T-helper 9 cell (primary cell): ENCODE results near the gene WDFY1.
A peak's percentile ranks its signal among the peaks of the same experiment; 100 is the strongest.
"Not testable (repeated sequence)": the region's sequence is repeated elsewhere in the genome, so short reads cannot be mapped to it uniquely, and the experiment has no call there.

Experiments used
- DNase-seq: peaks from one replicate; pipeline ENCODE4 v3.0.0-alpha.2; 2020

The WDFY1 gene

DNA sequence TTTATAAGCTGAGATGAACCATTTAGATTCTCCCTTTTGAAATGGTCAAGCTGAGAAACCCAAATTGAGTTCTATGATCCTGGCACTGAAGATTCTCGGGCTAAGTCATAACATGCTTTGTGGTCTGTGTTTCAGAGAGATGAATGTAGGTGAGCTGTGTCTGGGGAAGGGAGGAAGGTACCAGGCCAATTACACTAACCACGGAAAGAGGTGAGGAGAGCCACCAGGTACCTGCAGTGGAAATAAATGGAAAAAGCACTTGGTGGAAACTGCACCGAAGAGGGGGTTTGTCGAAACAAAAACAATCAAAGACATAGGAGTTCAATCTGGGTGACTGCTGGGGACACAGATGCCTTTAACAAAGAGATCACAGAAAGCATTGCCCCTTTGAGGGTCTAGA lies 11.2 kb upstream of the WDFY1 start:
- no peak for DNase-seq

DNA sequence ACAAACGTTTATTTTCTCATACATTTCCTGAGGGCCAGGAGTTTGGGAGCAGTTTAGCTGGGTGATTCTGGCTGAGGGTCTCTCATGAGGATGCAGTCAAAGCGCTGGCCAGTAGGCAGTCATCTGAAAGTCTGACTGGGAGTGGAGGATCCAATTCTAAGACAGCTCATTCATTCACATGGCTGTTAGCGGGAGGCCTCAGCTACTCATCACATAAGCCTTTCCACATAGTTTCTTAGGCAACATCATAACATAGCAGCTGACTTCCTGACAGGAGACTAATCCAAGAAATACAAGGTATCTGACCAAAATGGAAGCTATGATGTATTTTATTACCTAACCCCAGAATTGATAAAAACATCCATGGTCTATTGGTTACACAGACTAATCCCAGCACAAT lies 9.3 kb upstream of the WDFY1 start:
- no peak for DNase-seq

DNA sequence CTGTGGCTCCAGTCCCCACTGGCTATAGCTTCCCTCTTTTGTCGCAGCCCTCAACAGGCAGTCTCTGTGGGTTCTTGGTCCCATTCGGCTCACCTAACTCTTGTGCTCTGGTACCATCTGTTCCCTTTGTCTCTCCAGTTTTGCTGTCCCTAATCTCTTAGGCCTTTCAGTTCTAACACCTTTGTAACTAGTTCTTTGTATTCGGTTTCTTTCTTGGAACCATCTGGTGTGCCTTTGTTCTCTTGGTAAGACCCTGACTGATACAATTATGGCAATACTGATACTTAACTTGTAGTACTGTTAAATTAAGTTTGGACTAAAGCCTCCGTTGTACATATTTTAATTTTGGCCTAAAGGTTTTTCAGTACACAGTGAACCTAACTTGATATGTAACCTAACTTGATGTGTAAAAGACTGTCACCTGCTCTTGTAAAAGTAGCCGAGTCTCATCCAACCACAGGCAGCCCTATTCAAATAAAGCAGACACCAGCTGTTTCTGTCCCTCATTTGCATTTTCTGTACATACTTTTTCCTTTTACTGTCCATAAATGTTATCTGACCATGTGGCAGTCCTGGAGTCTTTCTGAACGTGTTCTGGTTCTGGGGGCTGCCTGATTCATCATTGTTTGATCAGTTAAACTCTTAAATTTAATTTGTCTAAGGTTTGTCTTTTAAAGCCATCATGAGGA lies 7.3 kb upstream of the WDFY1 start:
- DNase-seq: no peak

DNA sequence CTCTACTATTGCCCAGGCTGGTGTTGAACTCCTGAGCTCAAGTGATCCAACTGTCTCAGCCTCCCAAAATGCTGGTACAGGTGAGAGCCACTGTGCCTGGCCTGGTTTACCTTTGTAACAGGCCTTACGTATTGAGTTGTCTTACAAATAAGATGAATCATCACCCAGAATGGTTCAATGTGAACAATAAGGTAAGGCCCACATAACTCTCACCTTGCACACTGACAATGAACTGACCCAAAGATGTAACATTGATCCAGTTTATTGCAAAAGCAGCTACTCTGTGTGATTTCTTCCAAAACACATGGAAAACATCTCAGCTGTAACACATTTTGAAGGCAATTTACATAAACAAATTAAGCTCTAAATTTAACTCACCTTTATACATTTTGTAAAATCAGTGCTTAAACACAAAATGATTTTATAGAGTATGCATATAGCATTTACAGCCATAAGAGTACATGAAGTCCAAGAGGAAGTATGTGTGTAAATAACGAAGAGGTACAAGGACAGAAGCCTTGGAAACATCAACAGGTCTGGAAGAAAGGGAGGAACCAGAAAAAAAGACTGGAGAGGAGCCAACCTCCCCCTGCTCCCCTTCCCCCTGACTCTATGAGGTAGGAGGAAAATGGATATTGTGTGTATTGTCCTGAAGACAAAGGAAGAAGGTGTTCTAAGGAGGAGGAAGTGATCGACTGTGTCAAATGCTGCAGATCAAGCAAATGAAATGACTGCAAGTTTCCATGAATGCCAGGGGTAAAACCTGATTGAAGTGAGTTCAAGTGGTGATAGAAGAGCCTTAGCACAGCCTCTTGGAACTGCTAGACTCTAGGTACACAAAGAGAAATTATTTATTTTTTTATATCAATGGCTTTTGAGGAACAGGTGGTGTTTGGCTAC lies 5.6 kb upstream of the WDFY1 start:
- no peak for DNase-seq

DNA sequence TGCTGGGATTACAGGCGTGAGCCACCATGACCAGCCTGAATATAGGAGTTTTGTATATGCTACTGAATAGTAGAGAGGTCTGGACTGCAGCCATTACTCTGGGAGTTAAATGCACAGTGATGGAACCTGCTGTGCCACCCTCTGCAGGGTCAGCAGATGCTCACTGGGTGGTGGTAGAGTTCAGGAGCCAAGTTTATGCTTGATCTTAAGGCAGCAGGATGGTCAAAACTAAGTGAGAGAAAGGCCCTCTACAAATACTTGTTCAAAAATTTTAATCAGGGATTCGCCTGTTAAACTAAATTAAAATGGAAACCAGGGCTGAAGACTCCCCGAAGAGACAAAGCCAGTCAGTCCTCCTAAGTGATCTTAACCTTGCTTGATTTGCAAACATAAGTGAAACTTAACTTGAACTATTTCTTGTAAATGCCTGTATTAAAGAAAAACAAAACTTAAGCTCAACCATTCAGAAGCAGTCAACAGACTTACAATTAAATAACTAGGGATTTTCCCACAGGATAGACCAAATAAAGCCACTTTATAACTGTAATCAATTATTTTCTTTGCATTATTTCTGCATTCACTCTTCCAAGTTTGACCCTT lies 4.2 kb upstream of the WDFY1 start:
- DNase-seq: no peak

DNA sequence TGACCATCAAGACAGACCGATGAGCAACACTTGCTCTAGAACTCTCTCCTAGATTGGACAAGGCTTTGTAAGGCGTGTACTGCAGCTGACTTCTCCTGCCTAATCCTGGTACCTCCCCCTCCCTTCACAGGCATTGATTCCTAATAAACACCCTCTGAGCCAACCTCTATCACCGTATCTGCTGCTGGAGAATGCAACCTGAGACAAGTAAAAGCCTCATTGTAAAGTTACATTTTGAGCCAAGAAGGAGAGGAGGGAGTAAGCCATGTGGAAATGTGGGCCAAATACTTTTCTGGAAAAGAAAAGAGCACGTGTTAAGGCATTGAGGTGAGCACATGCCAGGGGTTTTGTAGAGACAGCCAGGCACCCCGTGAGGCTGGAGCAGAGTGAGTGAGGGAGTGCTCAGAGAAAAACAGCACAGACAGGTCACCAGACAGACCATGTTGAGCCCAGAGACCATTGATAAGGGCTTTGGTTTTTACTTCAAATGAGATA lies 2.6 kb upstream of the WDFY1 start:
- DNase-seq: no peak

DNA sequence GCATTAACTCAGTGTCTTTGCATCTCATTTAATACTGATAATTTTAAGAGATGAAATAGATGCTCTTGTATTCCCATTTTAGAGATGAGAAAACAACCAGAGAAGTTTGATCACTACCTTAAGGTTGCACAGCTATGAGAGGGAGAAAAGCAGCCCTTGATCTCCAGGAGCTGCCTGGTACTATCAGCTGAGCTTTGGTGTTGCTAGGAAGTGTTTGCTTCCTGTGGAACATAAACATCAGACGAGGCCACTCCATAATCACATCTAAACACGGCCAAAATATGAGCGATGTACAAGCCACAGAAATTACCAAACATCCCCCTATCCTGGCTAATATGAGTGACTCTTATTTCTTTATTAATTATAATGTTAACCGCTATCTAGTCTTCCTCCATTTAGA lies 620 bp upstream of the WDFY1 start:
- DNase-seq: no peak

DNA sequence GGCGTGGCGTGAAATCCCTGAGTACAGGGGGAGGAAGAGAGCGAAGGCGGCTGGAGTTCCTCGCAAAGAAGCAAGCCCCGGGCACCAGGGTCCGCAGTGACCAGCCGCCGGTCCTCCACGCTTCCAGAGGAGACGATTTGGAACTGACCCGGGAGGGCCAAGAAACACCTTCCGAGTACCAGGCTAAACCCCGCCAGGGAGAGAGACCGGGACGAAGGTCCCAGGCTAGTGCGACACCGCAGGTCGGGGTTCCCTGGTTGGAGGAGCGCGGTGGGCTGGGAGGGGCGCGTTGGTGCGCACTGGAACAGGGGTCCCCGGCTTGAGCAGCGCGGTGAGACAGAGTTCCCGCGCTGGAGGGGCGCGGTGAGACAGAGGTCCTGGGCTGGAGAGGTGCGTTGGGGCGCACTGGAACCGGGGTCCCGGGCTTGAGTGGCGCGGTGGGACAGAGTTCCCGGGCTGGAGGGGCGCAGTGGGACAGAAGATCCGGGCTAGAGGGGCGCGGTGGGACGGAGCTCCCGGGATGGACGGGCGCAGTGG lies 901 bp downstream of the WDFY1 start:
- peak; percentile 28 for DNase-seq

DNA sequence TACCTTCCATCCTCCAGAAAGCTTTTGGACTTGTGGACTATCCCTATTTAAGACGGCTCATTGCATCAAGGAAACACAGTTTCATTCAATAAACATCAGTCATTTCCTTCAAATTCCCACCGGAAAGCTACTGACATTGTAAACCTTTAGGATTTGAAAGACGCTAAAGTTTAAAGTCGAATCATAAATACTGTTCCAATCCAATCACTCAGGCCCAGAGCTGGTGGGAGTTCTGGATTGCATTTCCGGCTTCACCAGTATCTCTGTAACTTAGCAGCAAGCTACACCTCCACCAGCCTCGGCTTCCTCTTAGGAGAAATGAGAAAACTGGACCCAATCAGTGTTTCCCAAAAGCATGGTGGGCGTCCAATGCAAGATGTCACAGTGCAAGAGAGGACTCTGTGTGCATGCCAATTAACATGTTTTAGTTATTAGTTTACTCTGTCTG lies 1.6 kb downstream of the WDFY1 start:
- no peak for DNase-seq

DNA sequence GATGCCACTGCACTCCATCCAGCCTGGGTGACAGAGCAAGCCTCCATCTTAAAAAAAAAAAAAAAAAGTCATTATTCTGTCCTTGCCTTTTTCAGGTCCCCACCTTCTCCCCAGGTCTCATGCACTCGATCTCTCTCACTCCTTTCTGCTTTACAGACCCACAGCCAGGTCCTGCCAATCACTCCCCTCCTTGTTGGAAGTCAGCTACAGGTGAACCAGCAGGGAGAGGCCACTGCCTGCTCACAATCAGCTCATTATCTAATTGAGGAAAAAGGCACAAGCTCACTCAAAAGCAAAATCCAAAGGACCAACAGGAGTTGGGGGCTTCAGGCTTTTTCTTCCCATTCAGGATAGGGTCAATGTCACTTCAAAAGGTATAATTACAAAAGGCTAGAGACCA lies 2.0 kb downstream of the WDFY1 start:
- no peak for DNase-seq

DNA sequence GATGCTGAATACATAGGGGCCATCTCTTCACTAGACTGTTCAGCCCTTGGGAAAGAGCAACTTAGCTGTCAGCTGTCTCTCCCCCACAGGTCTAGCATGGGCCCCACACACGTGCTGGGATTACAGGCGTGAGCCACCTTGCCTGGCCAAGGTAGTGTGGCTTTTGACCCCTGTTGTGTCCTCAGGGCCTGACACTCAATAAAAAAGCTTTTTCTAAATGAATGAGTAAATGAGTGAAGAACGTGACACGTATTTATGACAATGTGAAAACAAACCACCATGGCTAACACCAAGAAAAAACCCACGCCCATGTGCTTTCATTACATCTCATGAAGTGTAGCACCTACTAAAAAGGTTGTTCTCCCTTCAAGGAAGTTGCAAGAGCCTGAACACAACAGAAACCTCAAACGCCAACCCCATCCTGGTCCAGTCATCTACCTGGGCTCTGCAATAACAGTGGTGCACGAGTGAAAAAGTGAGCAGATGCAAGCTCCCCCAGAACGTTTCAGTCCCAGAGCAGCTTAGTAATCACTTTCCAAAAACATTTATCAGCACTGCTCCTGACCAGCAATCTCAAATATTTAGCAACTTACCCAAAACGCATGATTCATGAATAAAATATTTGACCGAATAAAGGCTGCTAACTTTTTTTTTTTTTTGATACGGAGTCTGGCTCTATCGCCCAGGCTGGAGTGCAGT lies 3.4 kb downstream of the WDFY1 start:
- no peak for DNase-seq

DNA sequence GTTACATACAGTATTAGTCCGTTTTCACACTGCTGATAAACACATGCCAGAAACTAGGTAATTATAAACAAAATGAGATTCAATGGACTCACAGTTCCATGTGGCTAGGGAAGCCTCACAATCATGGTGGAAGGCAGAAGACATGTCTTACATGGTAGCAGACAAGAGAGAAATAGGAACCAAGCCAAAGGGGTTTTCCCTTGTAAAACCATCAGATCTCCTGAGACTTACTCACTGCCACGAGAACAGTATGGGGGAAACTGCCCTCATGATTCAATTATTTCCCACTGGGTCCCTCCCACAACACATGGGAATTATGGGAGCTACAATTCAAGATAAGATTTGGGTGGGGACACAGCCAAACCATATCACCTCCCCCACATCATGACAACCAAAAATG lies 5.7 kb downstream of the WDFY1 start:
- DNase-seq: not testable (repeated sequence)

DNA sequence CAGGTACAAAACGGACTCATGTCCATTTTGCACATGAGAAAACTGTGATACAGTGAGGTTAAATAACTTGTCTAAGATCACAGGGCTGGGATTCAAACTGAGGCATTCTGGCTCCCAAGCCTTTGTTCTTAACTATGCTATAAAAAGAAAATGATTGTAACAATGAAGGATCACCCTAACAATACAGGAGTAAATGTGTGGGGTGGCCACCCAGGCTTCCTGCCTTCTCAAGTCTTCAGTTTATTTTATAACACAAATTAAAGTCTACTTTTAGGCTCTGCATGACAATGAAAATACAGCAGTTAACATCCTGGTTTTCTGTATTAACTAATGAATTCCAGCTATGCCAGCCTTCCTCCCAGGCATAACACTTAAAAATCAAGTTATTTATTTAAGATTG lies 7.6 kb downstream of the WDFY1 start:
- no peak for DNase-seq

DNA sequence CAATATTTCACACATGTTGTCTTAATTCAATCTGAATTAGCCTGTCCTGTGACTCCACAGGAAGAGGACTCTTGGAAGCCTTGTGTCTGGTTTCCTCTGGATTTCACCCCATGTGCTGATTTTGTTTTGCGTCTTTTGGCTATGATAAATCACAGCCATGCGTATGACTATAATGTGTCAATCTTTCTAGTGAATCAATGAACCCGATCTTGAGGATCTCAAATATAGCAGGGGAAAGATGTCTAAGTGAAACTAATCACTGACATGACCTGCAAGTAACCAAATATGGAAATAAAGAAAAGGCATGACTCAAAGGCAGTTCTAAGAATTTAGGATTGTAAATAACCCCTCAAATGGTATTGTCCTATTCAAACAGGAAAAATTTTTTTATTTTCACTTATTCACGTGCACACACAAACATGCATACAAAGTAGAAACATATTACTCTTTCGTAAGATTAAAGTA lies 8.2 kb downstream of the WDFY1 start:
- DNase-seq: no peak

DNA sequence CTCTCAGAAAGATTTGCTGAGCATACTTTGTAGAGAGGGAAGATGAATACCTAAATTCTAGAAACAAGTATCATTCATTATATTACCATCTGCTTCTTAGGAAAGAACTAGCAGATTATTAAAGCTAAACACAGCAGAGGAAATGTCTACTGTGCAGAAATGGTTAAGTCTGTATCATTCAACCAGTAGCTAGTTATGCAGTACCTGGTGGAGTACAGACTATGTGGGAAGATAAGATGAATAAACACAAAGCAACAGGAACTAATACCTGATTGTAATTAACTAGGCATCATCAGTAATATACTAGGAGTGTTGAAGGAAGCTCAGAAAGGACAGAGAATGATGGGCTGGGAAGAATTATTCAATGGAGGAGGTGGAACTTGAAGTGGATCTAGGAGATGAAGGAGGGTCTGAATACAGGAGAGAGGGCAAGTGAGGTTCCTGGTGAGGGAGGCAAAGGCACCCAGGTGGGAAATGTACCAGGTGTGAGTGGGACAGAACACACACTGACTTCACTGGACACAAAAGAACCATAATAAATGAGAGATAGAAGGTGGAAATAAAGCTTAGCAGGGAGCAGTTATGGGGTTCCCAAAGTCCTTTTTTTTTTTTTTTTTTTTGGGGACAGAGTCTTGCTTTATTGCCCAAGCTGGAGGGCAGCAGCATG lies 9.5 kb downstream of the WDFY1 start:
- DNase-seq: no peak

DNA sequence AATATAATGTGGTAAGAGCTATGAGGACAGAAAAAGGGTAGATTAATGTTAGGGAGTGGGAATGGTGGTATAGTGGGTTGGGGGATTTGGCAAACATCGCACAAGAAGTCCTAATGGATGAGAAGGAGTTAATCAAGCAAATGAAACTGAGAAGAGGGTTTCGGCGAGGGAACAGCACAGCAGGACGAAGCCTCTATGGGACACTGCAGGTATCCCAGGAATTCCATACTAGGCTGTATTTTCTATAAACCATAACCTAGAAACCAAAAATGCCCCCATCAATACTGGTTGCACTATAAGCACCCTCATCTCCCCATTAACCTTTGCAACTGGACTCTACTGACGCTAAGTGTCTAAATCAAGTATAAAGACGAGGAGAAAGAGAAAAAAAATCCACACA lies 10.3 kb downstream of the WDFY1 start:
- DNase-seq: no peak

DNA sequence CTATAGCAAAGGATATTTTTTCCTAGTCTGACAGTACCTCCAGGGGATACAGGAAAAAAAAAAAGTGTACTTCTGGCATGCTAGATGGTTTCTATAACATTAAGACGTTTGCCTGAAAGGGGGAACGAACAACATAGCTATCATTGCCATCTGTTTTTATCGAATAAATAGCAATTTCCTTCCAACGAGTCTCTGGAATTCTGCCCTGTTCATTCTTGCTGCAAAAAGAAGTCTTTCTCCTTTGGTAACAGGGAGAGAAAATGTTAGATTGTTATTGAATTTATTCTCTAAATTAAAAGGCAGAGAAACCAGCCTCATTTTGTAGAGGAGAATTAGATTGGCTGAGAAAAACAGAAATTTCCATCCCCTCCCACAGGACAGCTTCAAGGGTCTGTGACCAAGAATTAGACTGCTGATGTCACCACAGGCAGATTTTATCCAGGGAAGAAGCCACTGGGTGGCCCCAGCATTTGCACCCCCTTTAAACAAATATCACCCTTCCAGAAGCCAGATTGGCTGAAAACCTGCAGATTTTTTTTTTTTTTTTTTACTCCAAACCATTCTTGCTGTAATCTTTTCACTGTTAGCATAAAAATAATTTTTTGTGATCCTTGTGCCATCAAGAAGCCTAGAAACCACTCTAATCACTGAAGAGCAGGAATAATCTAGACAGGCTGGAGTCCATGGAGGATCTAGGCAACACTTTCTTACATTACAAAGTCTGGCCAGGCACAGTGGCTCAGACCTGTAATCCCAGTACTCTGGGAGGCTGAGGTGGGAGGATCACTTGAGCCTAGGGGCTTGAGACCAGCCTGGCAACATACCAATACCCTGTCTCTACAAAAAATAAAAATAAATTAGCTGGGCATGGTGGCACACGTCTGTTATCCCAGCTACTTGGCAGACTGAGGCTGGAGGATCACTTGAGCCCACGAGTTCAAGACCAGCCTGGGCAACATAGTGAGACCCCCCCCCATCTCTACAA lies 12.0 kb downstream of the WDFY1 start:
- no peak for DNase-seq

DNA sequence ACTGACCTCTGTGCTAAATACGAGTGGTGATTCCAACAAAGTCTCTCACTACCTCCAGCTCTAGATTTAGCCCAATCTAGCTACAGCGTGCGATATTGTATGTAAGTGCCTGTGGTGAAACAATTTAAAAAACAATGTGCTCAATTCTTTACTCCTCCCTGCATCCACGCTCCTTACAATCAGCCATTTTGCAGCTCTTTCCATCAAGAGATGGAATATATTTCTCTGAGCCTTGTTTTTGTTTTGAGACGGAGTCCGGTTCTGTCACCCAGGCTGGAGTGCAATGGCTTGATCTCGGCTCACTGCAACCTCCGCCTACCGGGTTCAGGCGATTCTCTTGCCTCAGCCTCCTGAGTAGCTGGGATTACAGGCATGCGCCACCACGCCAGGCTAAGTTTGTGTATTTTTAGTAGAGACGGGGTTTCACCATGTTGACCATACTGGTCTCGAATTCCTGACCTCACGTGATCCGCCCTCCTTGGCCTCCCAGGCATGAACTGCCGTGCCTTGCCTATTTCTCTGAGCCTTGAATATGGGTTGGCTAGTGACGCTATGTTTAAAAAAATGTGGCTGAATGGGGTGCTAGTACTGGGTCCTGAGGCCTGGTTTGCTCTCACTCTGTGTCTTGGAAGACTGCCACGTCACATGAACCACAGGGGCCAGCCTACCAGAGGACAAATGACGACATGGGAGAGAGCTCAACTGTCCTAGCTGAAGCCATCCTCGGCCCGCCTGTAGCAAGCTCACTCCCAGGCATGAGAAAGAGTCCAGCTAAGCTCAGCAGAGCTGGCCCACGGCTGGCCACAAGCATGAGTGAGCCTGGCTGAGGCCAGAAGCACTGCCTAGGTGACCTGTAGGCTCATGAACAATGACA lies 14.8 kb downstream of the WDFY1 start:
- no peak for DNase-seq

DNA sequence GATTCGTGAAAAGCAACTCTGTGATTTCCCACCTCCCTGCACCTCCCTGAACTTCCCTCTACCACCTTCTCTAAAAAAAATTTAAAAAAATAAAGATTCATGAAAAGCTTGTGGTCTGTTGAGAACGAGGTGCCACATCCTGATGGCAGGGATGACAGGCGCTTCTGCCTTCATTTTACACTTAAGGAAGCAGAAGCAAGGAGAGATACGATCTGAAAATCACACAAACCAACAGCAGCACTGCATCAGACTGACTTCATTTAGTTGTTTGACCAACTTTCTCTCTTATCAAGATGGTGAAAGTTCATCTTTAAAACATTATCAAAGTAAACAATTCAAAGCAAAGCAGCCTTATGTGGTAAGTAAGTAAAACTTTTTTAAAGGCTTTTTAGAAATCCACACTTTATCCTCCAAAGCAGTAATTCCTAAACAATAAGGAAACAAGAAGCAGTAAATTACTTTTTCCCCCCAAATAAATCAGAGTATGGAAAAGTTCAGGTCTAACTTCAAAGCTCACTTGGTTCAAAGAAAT lies 15.5 kb downstream of the WDFY1 start:
- DNase-seq: peak; percentile 23
